GM10248 (cell line): ENCODE results near the gene KLF16.

Source experiments
- CTCF ChIA-PET: fragments of 300-600 bp; sonication (Branson Sonifier 250); formaldehyde crosslinking; extraction: SDS; loops from one replicate; lab custom pipeline; 2021; ENCODE audit warnings: antibody characterized with exemption; lab: Yijun Ruan, JAX
- POLR2A ChIA-PET: fragments of 350-650 bp; sonication (Branson Sonifier 250); formaldehyde crosslinking; extraction: SDS; loops from one replicate; lab custom pipeline; 2020; ENCODE audit warnings: antibody characterized with exemption; lab: Yijun Ruan, JAX
- DNase-seq: peaks from one replicate; pipeline ENCODE4 v3.0.0; 2012; ENCODE audit errors: extremely low spot score
- TF ChIP-seq, protein P1 (sequence below): IDR thresholded peaks from 2 replicates; pipeline ENCODE4 v1.5.1; 2012; ENCODE audit warnings: mild to moderate bottlenecking, low read depth; ENCODE audit errors: extremely low read depth, missing control alignments, control extremely low read depth

The KLF16 gene

DNA sequence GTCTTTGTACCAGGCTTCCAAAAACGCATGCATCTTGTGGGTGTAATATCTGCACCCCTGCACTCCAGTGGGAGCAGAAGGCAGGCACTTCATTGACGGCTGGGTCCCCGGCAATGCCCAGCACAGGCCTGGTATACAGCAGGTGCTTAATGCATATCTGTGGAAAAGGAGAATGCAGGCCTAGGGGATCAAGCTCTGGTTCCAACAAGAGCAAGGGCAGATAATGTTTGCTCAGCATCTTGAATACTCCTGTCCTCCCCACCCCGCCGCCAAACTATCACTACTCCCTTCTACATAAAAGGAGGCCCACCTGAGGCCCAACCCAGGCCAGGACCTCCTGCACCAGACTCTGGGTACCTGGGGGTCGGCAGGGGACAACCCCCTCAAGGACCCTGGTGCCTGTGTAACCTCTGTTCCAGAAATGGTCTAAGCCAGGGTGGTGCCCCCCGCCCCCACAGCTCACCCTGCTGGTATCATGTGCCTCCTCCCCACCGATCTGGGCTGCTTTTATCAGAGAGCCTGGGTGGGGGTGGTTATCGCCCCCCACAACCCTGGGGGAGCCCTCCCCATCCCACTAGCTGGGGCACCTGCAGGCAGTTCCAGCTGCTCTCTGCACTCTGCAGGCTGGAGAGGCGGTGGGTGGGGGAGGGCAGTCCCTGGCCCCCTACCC, 4.8 kb downstream of the KLF16 start:
- POLR2A ChIA-PET: interaction anchor here (0.6 to 0.7 kb wide), 2 partner anchors 589 to 596 kb away, joined by 3 to 5 read pairs; partner anchors contain the start of gene CIRBP
- DNase-seq: no peak
- TF ChIP-seq, protein P1, sequence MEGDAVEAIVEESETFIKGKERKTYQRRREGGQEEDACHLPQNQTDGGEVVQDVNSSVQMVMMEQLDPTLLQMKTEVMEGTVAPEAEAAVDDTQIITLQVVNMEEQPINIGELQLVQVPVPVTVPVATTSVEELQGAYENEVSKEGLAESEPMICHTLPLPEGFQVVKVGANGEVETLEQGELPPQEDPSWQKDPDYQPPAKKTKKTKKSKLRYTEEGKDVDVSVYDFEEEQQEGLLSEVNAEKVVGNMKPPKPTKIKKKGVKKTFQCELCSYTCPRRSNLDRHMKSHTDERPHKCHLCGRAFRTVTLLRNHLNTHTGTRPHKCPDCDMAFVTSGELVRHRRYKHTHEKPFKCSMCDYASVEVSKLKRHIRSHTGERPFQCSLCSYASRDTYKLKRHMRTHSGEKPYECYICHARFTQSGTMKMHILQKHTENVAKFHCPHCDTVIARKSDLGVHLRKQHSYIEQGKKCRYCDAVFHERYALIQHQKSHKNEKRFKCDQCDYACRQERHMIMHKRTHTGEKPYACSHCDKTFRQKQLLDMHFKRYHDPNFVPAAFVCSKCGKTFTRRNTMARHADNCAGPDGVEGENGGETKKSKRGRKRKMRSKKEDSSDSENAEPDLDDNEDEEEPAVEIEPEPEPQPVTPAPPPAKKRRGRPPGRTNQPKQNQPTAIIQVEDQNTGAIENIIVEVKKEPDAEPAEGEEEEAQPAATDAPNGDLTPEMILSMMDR: no peak
- CTCF ChIA-PET: interaction anchor here (1.0 to 3.2 kb wide), 5 partner anchors 8 to 186 kb away, joined by 4 to 12 read pairs (median 9); partner anchors contain the start of gene REXO1

DNA sequence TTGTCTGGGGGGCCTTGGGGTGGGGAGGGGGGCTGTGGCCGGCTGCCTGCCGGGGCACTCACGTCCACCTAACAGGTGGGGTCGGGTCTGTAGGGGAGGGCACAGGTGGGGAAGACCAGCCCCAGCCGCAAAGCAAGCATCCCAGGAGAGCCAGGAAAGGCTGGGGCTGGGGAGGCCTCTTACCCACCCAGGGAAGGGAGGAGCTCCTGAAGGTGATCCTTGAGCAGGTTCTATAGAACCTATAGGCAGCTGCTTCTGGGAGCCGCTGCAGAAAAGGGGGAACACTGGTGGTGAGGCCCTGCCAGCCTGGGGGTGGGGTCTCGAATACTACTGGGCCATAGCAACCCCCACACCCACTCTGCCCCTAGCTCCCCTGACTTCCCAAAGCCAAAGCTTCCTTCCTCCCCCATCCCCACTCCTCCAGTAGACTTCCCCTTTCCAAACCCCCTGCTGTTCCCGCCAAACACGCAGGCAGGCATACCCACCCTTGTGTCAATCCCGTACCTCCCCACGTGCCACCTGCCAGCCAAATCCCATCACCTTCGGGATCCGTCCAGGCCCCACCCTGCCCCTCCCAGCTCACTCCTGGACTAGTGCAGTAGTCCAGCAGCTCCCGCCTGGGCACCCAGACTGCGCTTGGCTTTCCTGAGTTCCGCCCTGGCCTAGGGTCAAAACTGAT, 5.6 kb downstream of the KLF16 start:
- no peak for DNase-seq
- TF ChIP-seq, protein P1: no peak
- POLR2A ChIA-PET: interaction anchor here (0.6 to 0.7 kb wide), 2 partner anchors 589 to 596 kb away, joined by 3 to 5 read pairs; partner anchors contain the start of gene CIRBP
- CTCF ChIA-PET: interaction anchor here (1.0 to 3.2 kb wide), 5 partner anchors 9 to 185 kb away, joined by 4 to 12 read pairs (median 9); partner anchors contain the start of gene REXO1

GRCh38 chr19:1856698-1857603, 6.4 kb downstream of the KLF16 start:
- CTCF ChIA-PET: interaction anchor here (0.6 to 3.2 kb wide), 7 partner anchors 8 to 184 kb away, joined by 3 to 12 read pairs (median 4); partner anchors contain the start of gene REXO1
- TF ChIP-seq, protein P1: no peak
- POLR2A ChIA-PET: interaction anchor here (0.7 kb wide), 1 partner anchor 34 kb away, joined by 3 read pairs; no protein-coding TSS in a partner anchor
- peak; percentile 82 for DNase-seq

- POLR2A ChIA-PET: interaction anchor here (0.7 kb wide), 1 partner anchor 35 kb away, joined by 3 read pairs; no protein-coding TSS in a partner anchor
- TF ChIP-seq, protein P1: no peak
- CTCF ChIA-PET: interaction anchor here (1.0 to 3.2 kb wide), 2 partner anchors 18 to 30 kb away, joined by 4 to 12 read pairs; no protein-coding TSS in a partner anchor
- no peak for DNase-seq
Observed at GRCh38 chr19:1856345-1856697, 7.1 kb downstream of the KLF16 start.

- ChIA-PET CTCF (interaction anchor here (1.0 to 1.4 kb wide), 3 partner anchors 18 to 30 kb away, joined by 3 to 4 read pairs (median 4); no protein-coding TSS in a partner anchor), POLR2A (interaction anchor here (0.5 kb wide), 1 partner anchor 8 kb away, joined by 3 read pairs; no protein-coding TSS in a partner anchor)
- TF ChIP-seq, protein P1: no peak
Observed at GRCh38 chr19:1855828-1856255, 7.5 kb downstream of the KLF16 start.

More at GRCh38 chr19:1855828-1856255, 7.5 kb downstream of the KLF16 start:
- DNase-seq: no peak
